MG63 (cell line): ENCODE measurements around the gene PNMA1. TPM values are rescaled to one million over a fixed set of nuclear protein-coding genes. Genes with fewer than 3 reads are reported as not detected.
"Not testable (repeated sequence)": the region's sequence is repeated elsewhere in the genome, so short reads cannot be mapped to it uniquely, and the experiment has no call there.

Source experiments
- DNase-seq: peaks from one replicate; pipeline ENCODE4 v3.0.0-alpha.2; 2020
- H3K27me3 ChIP-seq: fragments of 250-450 bp; sonication (Bioruptor Pico); 2 replicates; pipeline ENCODE4 v1.5.1; 2020; ENCODE audit warnings: mild to moderate bottlenecking, moderate library complexity
- H3K36me3 ChIP-seq: fragments of 250-450 bp; sonication (Bioruptor Pico); 2 replicates; pipeline ENCODE4 v1.5.1; 2020; ENCODE audit warnings: mild to moderate bottlenecking, moderate library complexity
- H3K4me3 ChIP-seq: fragments of 250-450 bp; sonication (Bioruptor Pico); 2 replicates; pipeline ENCODE4 v1.5.1; 2020; ENCODE audit warnings: mild to moderate bottlenecking, moderate library complexity
- H3K9me3 ChIP-seq: fragments of 250-450 bp; sonication (Bioruptor Pico); 2 replicates; pipeline ENCODE4 v1.5.1; 2020; ENCODE audit warnings: mild to moderate bottlenecking, moderate library complexity
- total RNA-seq: library from RNA; depleted of rRNA; stranded (reverse); fragments of >200 nt; shearing (Covaris generic); gene quantifications from 2 replicates; pipeline ENCODE4 v1.2.3, GENCODE V29; 2014; ENCODE audit warnings: low replicate concordance

The PNMA1 gene
- total RNA-seq, 1 experiment from 2014 or later, result 22.1 TPM

GRCh38 chr14:73713206-73713802 is 880 bp downstream of the PNMA1 start:
- no peaks in the 10 kb centered on the region for H3K36me3 ChIP-seq
- DNase-seq, result no peak
- no peaks in the 10 kb centered on the region for H3K27me3 ChIP-seq
- H3K9me3 ChIP-seq, result no peaks in the 10 kb centered on the region
- peak overlapping the region; percentile 69 for H3K4me3 ChIP-seq

- DNase-seq, result peak; percentile 26
- Histone ChIP-seq H3K27me3 (no peaks in the 10 kb centered on the region), H3K4me3 (peak overlapping the region; percentile 69), H3K9me3 (no peaks in the 10 kb centered on the region), H3K36me3 (no peaks in the 10 kb centered on the region)
These were observed 1.5 kb downstream of the PNMA1 start for GRCh38 chr14:73712540-73713180.

- H3K27me3 ChIP-seq, result no peaks in the 10 kb centered on the region
- H3K9me3 ChIP-seq, result no peaks in the 10 kb centered on the region
- no peak for DNase-seq
- H3K36me3 ChIP-seq, result no peaks in the 10 kb centered on the region
- H3K4me3 ChIP-seq, result peak overlapping the region; percentile 69
These were observed 2.1 kb downstream of the PNMA1 start for GRCh38 chr14:73712071-73712506.

DNA sequence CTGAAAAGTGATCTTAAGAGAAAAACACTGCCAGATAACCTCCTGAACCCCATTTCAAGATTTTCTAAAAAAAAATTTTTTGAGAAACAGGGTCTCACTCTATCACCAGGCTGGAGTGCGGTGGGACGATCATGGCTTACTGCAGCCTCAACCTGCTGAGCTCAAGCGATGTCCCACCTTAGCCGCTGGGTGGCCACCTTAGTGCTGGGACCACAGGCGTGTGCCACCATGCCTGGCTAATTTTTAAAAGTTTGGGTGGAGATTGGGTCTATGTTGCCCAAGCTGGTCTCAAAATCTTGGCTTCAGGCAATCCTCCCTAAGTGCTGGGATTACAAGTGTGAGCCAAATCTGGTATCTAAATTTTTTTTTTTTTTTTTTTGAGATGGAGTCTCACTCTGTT is 3.4 kb downstream of the PNMA1 start:
- DNase-seq, result no peak
- Histone ChIP-seq H3K9me3 (no peaks in the 10 kb centered on the region), H3K36me3 (no peaks in the 10 kb centered on the region), H3K27me3 (no peaks in the 10 kb centered on the region), H3K4me3 (no peak overlapping the region)

DNA sequence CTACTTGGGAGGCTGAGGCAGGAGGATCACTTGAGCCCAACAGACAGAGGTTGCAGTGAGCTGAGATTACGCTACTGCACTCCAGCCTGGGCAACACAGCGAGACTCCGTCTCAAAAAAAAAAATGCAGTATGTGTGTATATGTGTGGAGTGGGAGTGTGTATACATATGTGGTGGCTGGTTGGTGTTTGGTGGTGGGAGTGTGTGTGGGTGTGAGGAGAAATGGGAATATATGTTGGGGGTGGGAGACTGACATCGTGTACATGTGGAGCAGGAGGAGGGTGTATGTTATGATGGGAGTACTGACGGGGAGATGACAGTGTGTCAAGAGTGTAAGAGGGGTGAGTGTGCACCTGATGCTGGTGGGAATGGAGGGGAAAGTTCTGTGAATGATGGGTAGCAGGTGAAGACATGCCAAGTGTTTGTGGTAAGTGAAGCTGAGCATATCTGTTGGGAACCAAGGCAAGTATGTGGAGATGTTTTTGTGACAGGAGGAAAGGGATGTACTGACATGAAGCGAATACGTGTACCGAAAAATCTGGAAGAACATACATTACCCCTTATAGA is 4.2 kb downstream of the PNMA1 start:
- H3K27me3 ChIP-seq, result no peaks in the 10 kb centered on the region
- H3K9me3 ChIP-seq, result no peaks in the 10 kb centered on the region
- no peak overlapping the region for H3K4me3 ChIP-seq
- no peaks in the 10 kb centered on the region for H3K36me3 ChIP-seq
- DNase-seq, result no peak

DNA sequence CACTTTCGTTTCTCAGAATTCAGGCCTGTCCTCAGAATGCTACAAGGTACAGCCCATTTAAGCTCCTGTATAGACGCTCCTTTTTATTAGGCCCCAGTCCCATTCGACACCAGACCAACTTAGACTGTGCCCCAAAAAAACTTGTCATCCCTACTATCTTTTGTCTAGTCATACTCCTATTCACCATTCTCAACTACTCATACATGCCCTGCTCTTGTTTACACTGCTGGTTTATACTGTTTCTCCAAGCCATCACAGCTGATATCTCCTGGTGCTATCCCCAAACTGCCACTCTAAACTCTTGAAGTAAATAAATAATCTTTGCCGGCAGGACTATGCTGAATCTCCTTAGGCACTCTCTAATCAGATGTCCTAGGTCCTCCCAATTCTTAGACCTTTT is 6.1 kb downstream of the PNMA1 start:
- not testable (repeated sequence) for DNase-seq, H3K9me3 ChIP-seq, H3K27me3 ChIP-seq

DNA sequence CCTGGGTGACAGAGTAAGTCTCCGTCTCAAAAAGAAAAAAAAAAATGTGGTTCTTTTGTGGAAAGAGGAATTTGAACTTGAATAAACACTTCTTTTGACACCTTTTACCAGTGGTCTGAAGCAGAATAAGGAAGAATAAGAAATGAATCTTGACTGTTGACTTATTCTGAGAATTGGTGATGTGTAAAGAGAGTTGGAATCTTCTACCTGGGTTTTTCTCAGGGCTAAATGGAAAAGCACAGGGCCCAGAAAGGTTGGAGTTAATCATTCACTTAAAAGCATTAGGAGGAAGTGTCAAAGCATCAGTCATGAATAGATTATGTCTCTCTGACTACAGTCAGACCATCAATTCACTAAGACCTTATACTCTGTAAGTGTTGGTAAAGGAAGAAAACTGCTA is 13.9 kb downstream of the PNMA1 start:
- H3K9me3 ChIP-seq, result no peaks in the 10 kb centered on the region
- no peaks in the 10 kb centered on the region for H3K27me3 ChIP-seq
- no peak overlapping the region for H3K4me3 ChIP-seq
- DNase-seq, result no peak
- H3K36me3 ChIP-seq, result no peaks in the 10 kb centered on the region

More for the DNA sequence above, 6.1 kb downstream of the PNMA1 start:
- not testable (repeated sequence) for H3K4me3 ChIP-seq, H3K36me3 ChIP-seq

DNA sequence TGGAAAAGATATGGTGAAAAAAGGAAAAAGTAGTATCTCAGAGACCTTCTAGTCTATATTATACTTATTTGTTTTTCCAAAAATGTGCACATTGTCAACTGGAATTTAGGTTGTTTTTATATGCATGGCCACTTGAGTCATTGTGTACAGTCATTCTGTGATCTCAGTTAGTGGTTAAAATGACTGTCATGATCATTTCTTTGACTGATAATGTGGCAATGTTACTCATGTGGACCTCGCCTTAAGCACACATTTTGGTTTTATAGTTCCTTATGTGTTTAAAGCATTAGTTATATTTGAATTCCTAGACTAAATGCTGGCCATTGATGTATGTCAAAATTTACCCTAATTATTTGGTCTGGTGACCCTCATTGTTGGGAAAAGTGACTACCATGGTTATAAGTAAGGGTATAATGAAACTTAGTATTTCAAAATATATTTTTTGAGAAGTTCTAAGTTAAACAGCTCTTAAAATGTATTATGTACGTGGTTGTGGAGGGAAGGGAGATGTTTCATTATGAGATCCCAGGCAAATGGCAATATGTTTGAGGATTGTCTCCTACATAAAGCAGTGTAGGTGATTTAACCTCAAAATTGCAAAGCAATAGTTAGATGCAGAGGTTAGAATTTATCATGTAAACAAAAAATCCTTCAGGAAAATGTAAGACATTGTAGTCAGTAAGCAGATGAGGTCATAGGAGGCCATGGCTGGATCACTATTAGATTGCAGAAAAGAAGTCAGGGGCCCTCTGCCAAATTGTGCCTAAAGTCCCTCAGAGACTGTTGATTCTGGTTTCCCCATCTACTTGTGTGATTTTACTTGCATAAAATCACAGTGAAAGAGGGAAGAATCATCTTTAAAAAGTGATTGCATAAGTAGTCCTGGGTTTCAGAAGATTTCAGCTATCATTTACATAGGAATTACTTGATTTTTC is 17.5 kb downstream of the PNMA1 start:
- Histone ChIP-seq H3K36me3 (no peaks in the 10 kb centered on the region), H3K9me3 (no peaks in the 10 kb centered on the region), H3K27me3 (no peaks in the 10 kb centered on the region), H3K4me3 (no peak overlapping the region)
- peak; percentile 12 for DNase-seq

- Histone ChIP-seq H3K27me3 (no peaks in the 10 kb centered on the region), H3K4me3 (no peak overlapping the region), H3K36me3 (no peaks in the 10 kb centered on the region), H3K9me3 (no peaks in the 10 kb centered on the region)
- no peak for DNase-seq
These were observed 18.2 kb downstream of the PNMA1 start for GRCh38 chr14:73695997-73696396.

DNA sequence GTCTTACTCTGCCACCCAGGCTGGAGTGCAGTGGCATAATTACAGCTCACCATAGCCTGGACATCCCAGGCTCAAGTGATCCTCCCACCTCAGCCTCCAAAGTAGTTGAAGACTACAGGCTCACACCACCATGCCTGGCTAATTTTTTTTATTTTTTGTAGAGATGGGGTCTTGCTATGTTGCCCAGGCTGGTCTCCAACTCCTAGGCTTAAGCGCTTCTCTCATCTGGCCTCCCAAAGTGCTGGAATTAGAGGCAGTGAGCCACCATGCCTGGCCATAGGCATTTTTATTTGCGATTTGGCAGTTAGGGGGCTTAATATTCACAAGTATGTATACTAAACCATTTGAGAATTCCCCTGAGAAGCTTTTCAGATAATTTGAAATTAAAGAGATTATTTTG is 19.1 kb downstream of the PNMA1 start:
- Histone ChIP-seq H3K27me3 (no peaks in the 10 kb centered on the region), H3K4me3 (no peak overlapping the region), H3K36me3 (no peaks in the 10 kb centered on the region), H3K9me3 (no peaks in the 10 kb centered on the region)
- no peak for DNase-seq

DNA sequence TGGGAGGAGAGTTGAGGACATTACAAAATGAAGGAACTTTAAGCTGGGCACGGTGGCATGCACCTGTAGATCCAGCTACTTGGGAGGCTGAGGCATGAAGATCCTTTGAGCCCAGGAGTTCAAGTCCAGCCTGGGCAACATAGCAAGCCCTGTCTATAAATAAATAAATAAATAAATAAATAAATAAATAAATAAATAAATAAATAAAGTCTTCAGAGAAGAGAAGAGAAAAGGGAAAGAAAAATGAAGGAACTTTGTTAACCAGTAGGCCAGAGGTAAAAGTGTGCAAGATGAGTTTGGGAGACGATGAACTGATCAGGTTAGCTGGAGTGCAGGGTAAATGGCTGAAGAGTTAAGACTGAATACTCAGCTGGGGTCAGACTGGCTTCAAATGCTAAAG is 20.1 kb downstream of the PNMA1 start:
- Histone ChIP-seq H3K36me3 (no peaks in the 10 kb centered on the region), H3K9me3 (no peaks in the 10 kb centered on the region), H3K4me3 (no peak overlapping the region), H3K27me3 (no peaks in the 10 kb centered on the region)
- DNase-seq, result no peak

DNA sequence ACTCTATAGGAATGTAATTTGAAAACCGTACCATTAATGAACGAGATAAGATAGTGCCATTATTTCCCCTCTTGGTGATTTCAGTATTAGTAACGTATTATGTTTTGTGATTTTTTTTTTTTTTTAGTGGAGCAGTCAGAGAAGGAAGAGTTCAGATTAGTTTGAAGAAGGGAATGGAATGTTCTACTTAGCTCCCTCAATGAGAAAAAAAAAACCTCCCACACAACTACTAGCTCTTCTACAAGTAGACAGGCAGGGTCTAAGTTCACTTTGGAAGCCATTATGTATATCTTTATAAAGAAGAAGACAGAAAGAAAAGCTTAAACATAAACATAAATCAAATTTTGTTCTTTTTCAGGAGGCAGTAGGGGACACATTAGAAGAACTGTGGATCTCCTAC is 27.3 kb downstream of the PNMA1 start:
- no peaks in the 10 kb centered on the region for H3K27me3 ChIP-seq
- no peaks in the 10 kb centered on the region for H3K36me3 ChIP-seq
- DNase-seq, result no peak
- no peaks in the 10 kb centered on the region for H3K9me3 ChIP-seq
- H3K4me3 ChIP-seq, result no peak overlapping the region

DNA sequence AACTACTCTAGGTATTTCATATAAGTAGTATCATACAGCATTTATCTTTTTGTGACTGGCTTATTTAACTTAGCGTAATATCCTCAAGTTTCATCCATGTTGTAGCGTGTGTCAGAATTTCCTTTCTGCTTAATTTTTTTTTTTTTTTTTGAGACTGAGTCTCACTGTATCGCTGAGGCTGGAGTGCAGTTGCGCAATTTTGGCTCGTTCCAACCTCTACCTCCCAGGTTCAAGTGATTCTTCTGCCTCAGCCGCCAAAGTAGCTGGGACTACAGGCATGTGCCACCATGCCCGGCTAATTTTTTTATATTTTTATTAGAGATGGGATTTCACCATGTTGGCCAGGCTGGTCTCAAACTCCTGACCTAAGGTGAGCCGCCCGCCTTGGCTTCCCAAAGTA is 28.9 kb downstream of the PNMA1 start:
- H3K4me3 ChIP-seq, result no peak overlapping the region
- H3K36me3 ChIP-seq, result no peaks in the 10 kb centered on the region
- no peaks in the 10 kb centered on the region for H3K9me3 ChIP-seq
- no peaks in the 10 kb centered on the region for H3K27me3 ChIP-seq
- no peak for DNase-seq

DNA sequence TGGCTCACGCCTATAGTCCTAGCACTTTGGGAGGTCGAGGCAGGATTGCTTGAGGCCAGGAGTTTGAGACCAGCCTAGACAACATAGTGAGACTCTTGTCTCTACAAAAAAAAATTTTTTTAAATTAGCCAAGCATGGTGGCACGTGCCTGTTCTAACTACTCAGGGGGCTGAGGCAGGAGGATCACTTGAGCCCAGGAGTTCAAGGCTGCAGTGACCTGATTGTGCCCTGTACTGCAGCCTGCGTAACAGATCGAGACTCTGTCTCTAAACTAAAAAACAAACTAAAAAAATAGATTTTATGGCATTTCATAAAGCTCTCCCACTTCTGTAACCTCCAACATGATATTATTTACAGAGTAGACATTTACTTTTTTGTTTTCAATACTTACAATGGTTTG is 29.6 kb downstream of the PNMA1 start:
- no peak for DNase-seq
- Histone ChIP-seq H3K4me3 (no peak overlapping the region), H3K27me3 (no peaks in the 10 kb centered on the region), H3K9me3 (no peaks in the 10 kb centered on the region), H3K36me3 (no peaks in the 10 kb centered on the region)

DNA sequence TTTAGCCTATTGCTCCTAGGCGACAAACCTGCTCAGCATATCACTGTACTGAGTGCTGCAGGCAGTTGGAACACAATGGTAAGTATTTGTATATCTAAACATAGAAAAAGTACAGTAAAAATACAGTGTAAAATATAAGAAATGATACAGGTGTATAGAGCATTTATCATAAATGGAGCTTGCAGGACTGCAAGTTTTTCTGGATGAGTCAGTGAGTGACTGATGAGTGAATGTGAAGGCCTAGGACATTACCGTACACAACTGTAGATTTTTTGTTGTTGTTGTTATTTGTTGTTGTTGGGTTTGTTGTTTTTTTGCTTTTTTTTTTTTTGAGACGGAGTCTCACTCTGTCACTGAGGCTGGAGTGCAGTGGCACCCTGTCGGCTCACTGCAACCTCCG is 33.4 kb downstream of the PNMA1 start:
- H3K4me3 ChIP-seq, result no peak overlapping the region

GRCh38 chr14:73678698-73679097 is 35.5 kb downstream of the PNMA1 start:
- no peaks in the 10 kb centered on the region for H3K27me3 ChIP-seq
- no peak overlapping the region for H3K4me3 ChIP-seq
- H3K36me3 ChIP-seq, result no peaks in the 10 kb centered on the region
- no peaks in the 10 kb centered on the region for H3K9me3 ChIP-seq
- DNase-seq, result no peak

More for the DNA sequence above, 33.4 kb downstream of the PNMA1 start:
- no peaks in the 10 kb centered on the region for H3K36me3 ChIP-seq
- no peaks in the 10 kb centered on the region for H3K9me3 ChIP-seq
- DNase-seq, result no peak
- no peaks in the 10 kb centered on the region for H3K27me3 ChIP-seq

GRCh38 chr14:73674986-73675385 is 39.2 kb downstream of the PNMA1 start:
- H3K4me3 ChIP-seq, result no peak overlapping the region
- H3K9me3 ChIP-seq, result no peaks in the 10 kb centered on the region
- no peaks in the 10 kb centered on the region for H3K27me3 ChIP-seq
- no peaks in the 10 kb centered on the region; the same call in none of the 2 replicates for H3K36me3 ChIP-seq
- no peak for DNase-seq
